Measurements from ENCODE around the gene CBX1. TPM values are rescaled to one million over a fixed set of nuclear protein-coding genes. Genes with fewer than 3 reads are reported as not detected.
A peak's percentile ranks its signal among the peaks of the same experiment; 100 is the strongest.

The CBX1 gene
- total RNA-seq, 1 donor from 2014 or later = 69.3 TPM

GRCh38 chr17:48110761-48111160 is 9.5 kb upstream of the CBX1 start:
- Mint-ChIP-seq H3K4me3 (ENCODE audit: unreplicated experiment) (no peak overlapping the region), H3K9me3 (ENCODE audit: unreplicated experiment) (no peaks in the 10 kb centered on the region), H3K4me1 (ENCODE audit: low read depth, unreplicated experiment) (peaks cover 9% of the 10 kb centered on the region), H3K27me3 (ENCODE audit: low read depth, unreplicated experiment) (no peaks in the 10 kb centered on the region), H3K27ac (ENCODE audit: unreplicated experiment) (peak overlapping the region; percentile 34), H3K36me3 (ENCODE audit: low read depth, unreplicated experiment) (peaks cover 5% of the 10 kb centered on the region)
- DNase-seq (ENCODE audit: low read depth) = no peak
- no peak overlapping the region for H2AFZ ChIP-seq (ENCODE audit: low read depth, low read length)
- H4K20me1 ChIP-seq (ENCODE audit: insufficient read depth, low read length) = peaks cover 33% of the 10 kb centered on the region
- no peak overlapping the region for H3K4me3 ChIP-seq (ENCODE audit: insufficient read depth, low read depth, low read length)
- H3K36me3 ChIP-seq (ENCODE audit: insufficient read depth, low read length) = no peaks in the 10 kb centered on the region
- no peaks in the 10 kb centered on the region for H3K9me3 ChIP-seq (ENCODE audit: insufficient read depth, low read depth, low read length)
- H3K27me3 ChIP-seq (ENCODE audit: insufficient read depth, low read length) = no peaks in the 10 kb centered on the region
- no peak for FAIRE-seq
- H3K4me1 ChIP-seq (ENCODE audit: insufficient read depth, low read length) = peaks cover 8% of the 10 kb centered on the region
- H3K79me2 ChIP-seq (ENCODE audit: insufficient read depth, low read length) = peaks cover 52% of the 10 kb centered on the region
- no peak overlapping the region for H3K9ac ChIP-seq (ENCODE audit: low read length)
- no peak overlapping the region for H3K27ac ChIP-seq (ENCODE audit: low read depth, low read length)
- H3K4me2 ChIP-seq (ENCODE audit: low read length) = no peak overlapping the region
- TF ChIP-seq CTCF (IDR thresholded peaks at IDR 0.05; ENCODE audit: insufficient read depth, low read depth, low read length) (no peak), EZH2 (IDR thresholded peaks at IDR 0.05; ENCODE audit: insufficient read depth, low read length) (no peak)

- FAIRE-seq (no peak), DNase-seq (ENCODE audit: low read depth) (peak; percentile 77)
- Mint-ChIP-seq H3K36me3 (ENCODE audit: low read depth, unreplicated experiment) (peaks cover 5% of the 10 kb centered on the region), H3K27me3 (ENCODE audit: low read depth, unreplicated experiment) (no peaks in the 10 kb centered on the region), H3K9me3 (ENCODE audit: unreplicated experiment) (no peaks in the 10 kb centered on the region), H3K4me3 (ENCODE audit: unreplicated experiment) (peak within 1 kb of the TSS; percentile 94), H3K27ac (ENCODE audit: unreplicated experiment) (peak within 1 kb of the TSS; percentile 67), H3K4me1 (ENCODE audit: low read depth, unreplicated experiment) (peaks cover 9% of the 10 kb centered on the region)
- Histone ChIP-seq H3K4me1 (ENCODE audit: insufficient read depth, low read length) (peaks cover 8% of the 10 kb centered on the region), H3K79me2 (ENCODE audit: insufficient read depth, low read length) (peaks cover 43% of the 10 kb centered on the region), H3K9me3 (ENCODE audit: insufficient read depth, low read depth, low read length) (no peaks in the 10 kb centered on the region), H3K27ac (ENCODE audit: low read depth, low read length) (peak within 1 kb of the TSS; percentile 66), H3K4me3 (ENCODE audit: insufficient read depth, low read depth, low read length) (peak within 1 kb of the TSS; percentile 92), H4K20me1 (ENCODE audit: insufficient read depth, low read length) (peaks cover 26% of the 10 kb centered on the region), H3K9ac (ENCODE audit: low read length) (peak within 1 kb of the TSS; percentile 85), H3K36me3 (ENCODE audit: insufficient read depth, low read length) (no peaks in the 10 kb centered on the region), H3K4me2 (ENCODE audit: low read length) (peak within 1 kb of the TSS; percentile 94), H3K27me3 (ENCODE audit: insufficient read depth, low read length) (no peaks in the 10 kb centered on the region), H2AFZ (ENCODE audit: low read depth, low read length) (peak within 1 kb of the TSS; percentile 98)
- no peak for TF ChIP-seq EZH2 (IDR thresholded peaks at IDR 0.05; ENCODE audit: insufficient read depth, low read length)
These were observed 6.1 kb upstream of the CBX1 start, which contains the start of gene SNX11 for GRCh38 chr17:48107137-48108055. SNX11 (plus strand) TSS chr17:48107766; CDS start chr17:48112044, 4,278 bp downstream.

- Mint-ChIP-seq H3K27ac (ENCODE audit: unreplicated experiment) (no peak overlapping the region), H3K4me1 (ENCODE audit: low read depth, unreplicated experiment) (peaks cover 9% of the 10 kb centered on the region), H3K4me3 (ENCODE audit: unreplicated experiment) (peak overlapping the region; percentile 94), H3K36me3 (ENCODE audit: low read depth, unreplicated experiment) (peaks cover 3% of the 10 kb centered on the region), H3K27me3 (ENCODE audit: low read depth, unreplicated experiment) (no peaks in the 10 kb centered on the region), H3K9me3 (ENCODE audit: unreplicated experiment) (no peaks in the 10 kb centered on the region)
- peaks cover 36% of the 10 kb centered on the region for H3K79me2 ChIP-seq (ENCODE audit: insufficient read depth, low read length)
- no peaks in the 10 kb centered on the region for H3K36me3 ChIP-seq (ENCODE audit: insufficient read depth, low read length)
- H2AFZ ChIP-seq (ENCODE audit: low read depth, low read length) = peak overlapping the region; percentile 98
- H4K20me1 ChIP-seq (ENCODE audit: insufficient read depth, low read length) = peaks cover 20% of the 10 kb centered on the region
- TF ChIP-seq EZH2 (IDR thresholded peaks at IDR 0.05; ENCODE audit: insufficient read depth, low read length) (no peak), CTCF (IDR thresholded peaks at IDR 0.05; ENCODE audit: insufficient read depth, low read depth, low read length) (no peak)
- peak overlapping the region; percentile 94 for H3K4me2 ChIP-seq (ENCODE audit: low read length)
- FAIRE-seq = no peak
- no peaks in the 10 kb centered on the region for H3K27me3 ChIP-seq (ENCODE audit: insufficient read depth, low read length)
- H3K27ac ChIP-seq (ENCODE audit: low read depth, low read length) = peak overlapping the region; percentile 66
- H3K9me3 ChIP-seq (ENCODE audit: insufficient read depth, low read depth, low read length) = no peaks in the 10 kb centered on the region
- H3K9ac ChIP-seq (ENCODE audit: low read length) = peak overlapping the region; percentile 85
- H3K4me1 ChIP-seq (ENCODE audit: insufficient read depth, low read length) = peaks cover 8% of the 10 kb centered on the region
- DNase-seq (ENCODE audit: low read depth) = no peak
- H3K4me3 ChIP-seq (ENCODE audit: insufficient read depth, low read depth, low read length) = peak overlapping the region; percentile 92
These were observed 5.5 kb upstream of the CBX1 start for GRCh38 chr17:48106802-48107136.
